Loucy (cell line): ENCODE measurements around the gene NPTN.
A peak's percentile ranks its signal among the peaks of the same experiment; 100 is the strongest.
"Not testable (repeated sequence)": the region's sequence is repeated elsewhere in the genome, so short reads cannot be mapped to it uniquely, and the experiment has no call there.

Experiments
- H2AFZ ChIP-seq: fragments of 200-600 bp; sonication (generic); 2 replicates; pipeline ENCODE4 v1.6.0; 2016; ENCODE audit warnings: antibody characterized with exemption, mild to moderate bottlenecking, low read length, moderate library complexity
- H3F3A ChIP-seq: fragments of 200-600 bp; 2 replicates; pipeline ENCODE4 v1.6.0; 2016; ENCODE audit warnings: antibody characterized with exemption, low read depth, mild to moderate bottlenecking
- H3K27me3 ChIP-seq: fragments of 200-600 bp; sonication (generic); 2 replicates; pipeline ENCODE4 v1.6.1; 2014; ENCODE audit warnings: low read length, mild to moderate bottlenecking; ENCODE audit not compliant: insufficient read depth, poor library complexity, severe bottlenecking
- H3K36me3 ChIP-seq: fragments of 200-600 bp; sonication (generic); 2 replicates; pipeline ENCODE4 v1.6.1; 2016; ENCODE audit warnings: low read length; ENCODE audit not compliant: insufficient read depth
- H3K4me1 ChIP-seq: fragments of 200-600 bp; sonication (generic); 2 replicates; pipeline ENCODE4 v1.5.1; 2014; ENCODE audit warnings: low read length, mild to moderate bottlenecking; ENCODE audit not compliant: insufficient read depth, poor library complexity, severe bottlenecking
- H3K4me2 ChIP-seq: fragments of 200-600 bp; sonication (generic); 2 replicates; pipeline ENCODE4 v1.6.0; 2014; ENCODE audit warnings: antibody characterized with exemption, low read length, low read depth, mild to moderate bottlenecking; ENCODE audit not compliant: poor library complexity, severe bottlenecking
- H3K4me3 ChIP-seq: fragments of 200-600 bp; sonication (generic); 2 replicates; pipeline ENCODE4 v1.5.1; 2014; ENCODE audit warnings: low read length, mild to moderate bottlenecking, mixed read lengths; ENCODE audit not compliant: poor library complexity, severe bottlenecking
- H3K79me2 ChIP-seq: fragments of 200-600 bp; sonication (generic); 2 replicates; pipeline ENCODE4 v1.6.1; 2014; ENCODE audit warnings: low read length; ENCODE audit not compliant: insufficient read depth
- H3K9ac ChIP-seq: fragments of 200-600 bp; sonication (generic); 2 replicates; pipeline ENCODE4 v1.6.0; 2014; ENCODE audit warnings: mild to moderate bottlenecking, low read depth, low read length, moderate library complexity; ENCODE audit not compliant: poor library complexity, severe bottlenecking
- H3K9me2 ChIP-seq: fragments of 200-600 bp; sonication (generic); replicated peaks from 2 replicates; pipeline ENCODE4 v1.6.1; 2016; ENCODE audit warnings: low read depth, low read length, mixed read lengths
- H3K9me3 ChIP-seq: fragments of 200-600 bp; sonication (generic); 2 replicates; pipeline ENCODE4 v1.6.1; 2014; ENCODE audit warnings: mild to moderate bottlenecking, antibody characterized with exemption, low read length, low read depth; ENCODE audit not compliant: insufficient read depth
- H4K20me1 ChIP-seq: fragments of 200-600 bp; sonication (generic); 2 replicates; pipeline ENCODE4 v1.6.0; 2014; ENCODE audit warnings: antibody characterized with exemption, low read length, mild to moderate bottlenecking; ENCODE audit not compliant: insufficient read depth, poor library complexity, severe bottlenecking
- CTCF ChIP-seq: fragments of 200-600 bp; sonication (generic); conservative IDR thresholded peaks from 2 replicates; pipeline ENCODE4 v1.5.1; 2014; ENCODE audit warnings: mild to moderate bottlenecking, antibody characterized with exemption, low read length
- EZH2phosphoT487 ChIP-seq: fragments of 200-600 bp; IDR thresholded peaks from 2 replicates; pipeline ENCODE4 v1.6.1; 2018; ENCODE audit warnings: antibody characterized with exemption, mild to moderate bottlenecking, moderate library complexity, borderline replicate concordance

The NPTN gene

GRCh38 chr15:73560501-73561117, 72.6 kb downstream of the NPTN start:
- H3K9me3 ChIP-seq: no peaks in the 10 kb centered on the region
- no peak overlapping the region for H3K9ac ChIP-seq
- H3K79me2 ChIP-seq: no peaks in the 10 kb centered on the region
- no peaks in the 10 kb centered on the region for H3K9me2 ChIP-seq
- H2AFZ ChIP-seq: no peak overlapping the region
- peaks cover 41% of the 10 kb centered on the region; the same call in 1 of the 2 replicates for H3K36me3 ChIP-seq
- no peaks in the 10 kb centered on the region for H4K20me1 ChIP-seq
- TF ChIP-seq CTCF (peak; percentile 52), EZH2phosphoT487 (no peak)
- no peaks in the 10 kb centered on the region for H3K27me3 ChIP-seq
- H3K4me3 ChIP-seq: no peak overlapping the region
- H3K4me1 ChIP-seq: no peaks in the 10 kb centered on the region
- no peaks in the 10 kb centered on the region for H3F3A ChIP-seq
- H3K4me2 ChIP-seq: no peak overlapping the region

GRCh38 chr15:73558529-73558928, 74.7 kb downstream of the NPTN start:
- no peaks in the 10 kb centered on the region for H3K27me3 ChIP-seq
- H3F3A ChIP-seq: no peaks in the 10 kb centered on the region
- no peak overlapping the region for H3K9ac ChIP-seq
- no peak overlapping the region for H3K4me2 ChIP-seq
- TF ChIP-seq EZH2phosphoT487: no peak
- H3K4me1 ChIP-seq: no peaks in the 10 kb centered on the region
- H3K9me3 ChIP-seq: no peaks in the 10 kb centered on the region
- no peak overlapping the region for H2AFZ ChIP-seq
- H3K9me2 ChIP-seq: no peaks in the 10 kb centered on the region
- no peaks in the 10 kb centered on the region for H4K20me1 ChIP-seq
- H3K36me3 ChIP-seq: peaks cover 40% of the 10 kb centered on the region; the same call in 1 of the 2 replicates
- H3K79me2 ChIP-seq: no peaks in the 10 kb centered on the region
- no peak overlapping the region for H3K4me3 ChIP-seq

- Histone ChIP-seq H4K20me1 (no peaks in the 10 kb centered on the region), H2AFZ (no peak overlapping the region), H3K9me3 (no peaks in the 10 kb centered on the region), H3K36me3 (peaks cover 16% of the 10 kb centered on the region; the same call in 1 of the 2 replicates), H3K79me2 (no peaks in the 10 kb centered on the region), H3F3A (no peaks in the 10 kb centered on the region), H3K9me2 (no peaks in the 10 kb centered on the region), H3K27me3 (no peaks in the 10 kb centered on the region), H3K4me1 (no peaks in the 10 kb centered on the region), H3K9ac (no peak overlapping the region), H3K4me2 (no peak overlapping the region), H3K4me3 (no peak overlapping the region)
- TF ChIP-seq CTCF: no peak
- no peak for TF ChIP-seq EZH2phosphoT487
These were observed 78.1 kb downstream of the NPTN start for GRCh38 chr15:73555080-73555479.

- Histone ChIP-seq H3K9ac (no peak overlapping the region), H3K79me2 (no peaks in the 10 kb centered on the region), H3K4me1 (no peaks in the 10 kb centered on the region), H3F3A (no peaks in the 10 kb centered on the region), H4K20me1 (no peaks in the 10 kb centered on the region), H3K36me3 (no peaks in the 10 kb centered on the region), H3K9me3 (no peaks in the 10 kb centered on the region), H3K27me3 (no peaks in the 10 kb centered on the region), H3K4me3 (no peak overlapping the region), H2AFZ (no peak overlapping the region), H3K4me2 (no peak overlapping the region), H3K9me2 (no peaks in the 10 kb centered on the region)
- TF ChIP-seq CTCF (no peak), EZH2phosphoT487 (no peak)
These were observed 83.0 kb downstream of the NPTN start for GRCh38 chr15:73550190-73550589.

GRCh38 chr15:73548925-73549324, 84.3 kb downstream of the NPTN start:
- H3K4me3 ChIP-seq: not testable (repeated sequence)

More at GRCh38 chr15:73548925-73549324, 84.3 kb downstream of the NPTN start:
- not testable (repeated sequence) for H3K9ac ChIP-seq, H3K27me3 ChIP-seq, H3K4me1 ChIP-seq, H3F3A ChIP-seq, H3K79me2 ChIP-seq, H4K20me1 ChIP-seq, H3K9me3 ChIP-seq, H3K36me3 ChIP-seq, H2AFZ ChIP-seq, H3K9me2 ChIP-seq, H3K4me2 ChIP-seq
